HCT116 (cell line): ENCODE results near the gene ARF5. TPM values are rescaled to one million over a fixed set of nuclear protein-coding genes. Genes with fewer than 3 reads are reported as not detected.

Experiments used
- ATAC-seq: fragments of 200-7000 bp; cut with Tn5 transposase; 2 replicates; pipeline ENCODE4 v1.9.1; 2020; ENCODE audit warnings: mild to moderate bottlenecking, moderate library complexity
- BruUV-seq: library from RNA; stranded (reverse); fragments of 400-500 nt; replicated peaks from 2 replicates; lab custom pipeline; 2021; lab: Mats Ljungman, UMichigan
- CTCF ChIA-PET: fragments of 300-600 bp; sonication (Branson Sonifier 250); formaldehyde crosslinking; loops from one replicate; lab custom pipeline; 2021; ENCODE audit warnings: antibody characterized with exemption; lab: Charles Lee
- POLR2A ChIA-PET: fragments of 300-600, 350-600 bp; sonication (Branson Sonifier 250); formaldehyde crosslinking; loops from one replicate; lab custom pipeline; 2021; ENCODE audit warnings: antibody characterized with exemption; lab: Charles Lee
- RAD21 ChIA-PET, 2 experiments: fragments of 300-600 bp; sonication (Branson Sonifier 250); formaldehyde crosslinking; loops; one replicate each; lab custom pipeline; 2023; ENCODE audit warnings: low total read pairs in 2 of 2; ENCODE audit not compliant: uncharacterized antibody in 2 of 2, unreplicated experiment in 2 of 2, low non-redundant PET in 1 of 2; lab: Charles Lee
- DNase-seq: peaks from one replicate; pipeline ENCODE4 v3.0.0-alpha.2; 2010; ENCODE audit warnings: low read depth, low spot score
- H2AFZ ChIP-seq: fragments of 200-600 bp; shearing (Covaris generic), sonication (generic); 2 replicates; pipeline ENCODE4 v1.6.1; 2017; ENCODE audit warnings: low read depth, mixed run types, mixed read lengths, antibody characterized with exemption, low read length; ENCODE audit not compliant: poor library complexity, severe bottlenecking
- H3K27ac ChIP-seq: 2 replicates; pipeline ENCODE4 v1.5.1; 2012; ENCODE audit warnings: low read depth, low read length
- H3K27me3 ChIP-seq: fragments of 200-600 bp; sonication (generic); 2 replicates; pipeline ENCODE4 v1.6.1; 2016; ENCODE audit warnings: mixed run types, low read length, mixed read lengths; ENCODE audit not compliant: insufficient read depth
- H3K36me3 ChIP-seq, 2 experiments: fragments of 200-500 bp in 1 of 2; fragments of 200-600 bp in 1 of 2; sonication (Bioruptor generic) in 1 of 2; sonication (generic) in 1 of 2; 2 replicates each; pipeline versions ENCODE4 v1.5.1 to v1.6.1; 2014 to 2016; ENCODE audit warnings: low read length in 2 of 2, inconsistent platforms in 1 of 2, mixed read lengths in 1 of 2, mixed run types in 1 of 2; ENCODE audit not compliant: insufficient read depth in 2 of 2, control insufficient read depth in 1 of 2
- H3K4me1 ChIP-seq, 2 experiments: fragments of 200-600 bp in 1 of 2; sonication (generic) in 1 of 2; 2 replicates each; pipeline versions ENCODE4 v1.5.1 to v1.6.1; 2012 to 2017; ENCODE audit warnings: low read length in 2 of 2, inconsistent platforms in 1 of 2, mild to moderate bottlenecking in 1 of 2, mixed read lengths in 1 of 2, mixed run types in 1 of 2, moderate library complexity in 1 of 2; ENCODE audit not compliant: insufficient read depth in 2 of 2, control insufficient read depth in 1 of 2
- H3K4me2 ChIP-seq: fragments of 200-600 bp; sonication (generic); 2 replicates; pipeline ENCODE4 v1.6.1; 2017; ENCODE audit warnings: mixed run types, low read length, mixed read lengths
- H3K4me3 ChIP-seq, 2 experiments: fragments of 200-600 bp in 1 of 2; sonication (generic) in 1 of 2; replicated peaks in 1 of 2; 2 replicates each; pipeline ENCODE4 v1.5.1; 2011 to 2016; ENCODE audit warnings: low read length in 2 of 2, control low read depth in 1 of 2, low read depth in 1 of 2, mild to moderate bottlenecking in 1 of 2, mixed read lengths in 1 of 2, mixed run types in 1 of 2
- H3K79me2 ChIP-seq: fragments of 200-600 bp; sonication (generic); 2 replicates; pipeline ENCODE4 v1.6.1; 2017; ENCODE audit warnings: mild to moderate bottlenecking, mixed run types, low read length, moderate library complexity, mixed read lengths; ENCODE audit not compliant: insufficient read depth
- H3K9ac ChIP-seq: fragments of 200-600 bp; sonication (generic); 2 replicates; pipeline ENCODE4 v1.6.1; 2016; ENCODE audit warnings: low read length, mixed read lengths
- H3K9me2 ChIP-seq: fragments of 200-600 bp; sonication (generic), shearing (Covaris generic); 2 replicates; pipeline ENCODE4 v1.6.1; 2017; ENCODE audit warnings: mixed run types, mild to moderate bottlenecking, moderate library complexity; ENCODE audit not compliant: insufficient read depth
- H3K9me3 ChIP-seq, 2 experiments: fragments of 200-500 bp in 1 of 2; fragments of 200-600 bp in 1 of 2; sonication (Bioruptor generic) in 1 of 2; sonication (generic) in 1 of 2; 2 replicates each; pipeline ENCODE4 v1.6.1; 2014 to 2017; ENCODE audit warnings: low read length in 2 of 2, mixed read lengths in 2 of 2, inconsistent platforms in 1 of 2, low read depth in 1 of 2, mild to moderate bottlenecking in 1 of 2, mixed run types in 1 of 2, moderate library complexity in 1 of 2; ENCODE audit not compliant: control insufficient read depth in 1 of 2, insufficient read depth in 1 of 2
- H4K20me1 ChIP-seq: fragments of 200-600 bp; sonication (generic), shearing (Covaris generic); 2 replicates; pipeline ENCODE4 v1.6.1; 2017; ENCODE audit warnings: mixed run types, mild to moderate bottlenecking, moderate library complexity; ENCODE audit not compliant: insufficient read depth
- CBX3 ChIP-seq: IDR thresholded peaks from 2 replicates; pipeline ENCODE4 v1.6.1; 2012; ENCODE audit warnings: low read depth
- CEBPB ChIP-seq: IDR thresholded peaks from 2 replicates; pipeline ENCODE4 v1.6.1; 2012; ENCODE audit warnings: low read depth
- EGR1 ChIP-seq: IDR thresholded peaks from 2 replicates; pipeline ENCODE4 v1.6.1; 2012; ENCODE audit warnings: low read depth
- EZH2 ChIP-seq: fragments of 200-600 bp; sonication (generic); IDR thresholded peaks from 2 replicates; pipeline ENCODE4 v1.6.1; 2017; ENCODE audit warnings: antibody characterized with exemption, mixed run types
- JUND ChIP-seq: IDR thresholded peaks from 2 replicates; pipeline ENCODE4 v1.6.1; 2012
- POLR2A ChIP-seq: IDR thresholded peaks from 2 replicates; pipeline ENCODE4 v1.7.0; 2011; ENCODE audit warnings: borderline replicate concordance; ENCODE audit not compliant: insufficient read depth, insufficient read length; ENCODE audit errors: extremely low read depth
- POLR2AphosphoS5 ChIP-seq: IDR thresholded peaks from 2 replicates; pipeline ENCODE4 v1.6.1; 2011; ENCODE audit warnings: mild to moderate bottlenecking, low read depth, low read length, moderate library complexity
- RAD21 ChIP-seq: IDR thresholded peaks from 2 replicates; pipeline ENCODE4 v1.6.1; 2012; ENCODE audit warnings: low read depth, mild to moderate bottlenecking
- SIN3A ChIP-seq: IDR thresholded peaks from 2 replicates; pipeline ENCODE4 v1.6.1; 2012; ENCODE audit warnings: low read depth
- SRF ChIP-seq: IDR thresholded peaks from 2 replicates; pipeline ENCODE4 v1.6.1; 2012; ENCODE audit warnings: low read depth
- TCF7L2 ChIP-seq: IDR thresholded peaks from 2 replicates; pipeline ENCODE4 v1.7.0; 2011; ENCODE audit warnings: borderline replicate concordance, inconsistent platforms; ENCODE audit not compliant: insufficient read depth, insufficient read length; ENCODE audit errors: extremely low read depth
- ZFX ChIP-seq: fragments of 450-650 bp; IDR thresholded peaks from 2 replicates; pipeline ENCODE4 v1.6.1; 2017
- ZNF274 ChIP-seq: fragments of 200-500 bp; sonication (Bioruptor generic); IDR thresholded peaks from 2 replicates; pipeline ENCODE4 v1.6.1; 2014; ENCODE audit warnings: mild to moderate bottlenecking, low read depth, low read length, inconsistent platforms
- intact Hi-C: fragments of 100-400 bp; cut with micrococcal nuclease; formaldehyde crosslinking; loops from 2 replicates; pipeline ENCODE4 v1.10.0; 2022
- total RNA-seq: library from RNA; stranded (reverse); gene quantifications from one replicate; pipeline ENCODE4 v1.2.1, GENCODE V29; 2021; ENCODE audit not compliant: unreplicated experiment
- TF ChIP-seq, protein P1 (sequence below): IDR thresholded peaks from 2 replicates; pipeline ENCODE4 v1.6.1; 2012
- TF ChIP-seq, protein P2 (sequence below), 3 experiments: fragments of 200-600 bp in 1 of 3; sonication (generic) in 1 of 3; IDR thresholded peaks in 2 of 3; conservative IDR thresholded peaks in 1 of 3; 2 replicates each; pipeline ENCODE4 v1.5.1; 2012 to 2017; ENCODE audit warnings: low read depth in 2 of 3, low read length in 2 of 3, antibody characterized with exemption in 1 of 3, borderline replicate concordance in 1 of 3, control low read depth in 1 of 3, mild to moderate bottlenecking in 1 of 3, mixed read lengths in 1 of 3, mixed run types in 1 of 3, moderate library complexity in 1 of 3; ENCODE audit not compliant: insufficient read depth in 1 of 3
- TF ChIP-seq, protein P3 (sequence below): IDR thresholded peaks from 2 replicates; pipeline ENCODE4 v1.6.1; 2012; ENCODE audit warnings: low read depth

The ARF5 gene
- total RNA-seq, 1 experiment from 2014 or later = 204 TPM

DNA sequence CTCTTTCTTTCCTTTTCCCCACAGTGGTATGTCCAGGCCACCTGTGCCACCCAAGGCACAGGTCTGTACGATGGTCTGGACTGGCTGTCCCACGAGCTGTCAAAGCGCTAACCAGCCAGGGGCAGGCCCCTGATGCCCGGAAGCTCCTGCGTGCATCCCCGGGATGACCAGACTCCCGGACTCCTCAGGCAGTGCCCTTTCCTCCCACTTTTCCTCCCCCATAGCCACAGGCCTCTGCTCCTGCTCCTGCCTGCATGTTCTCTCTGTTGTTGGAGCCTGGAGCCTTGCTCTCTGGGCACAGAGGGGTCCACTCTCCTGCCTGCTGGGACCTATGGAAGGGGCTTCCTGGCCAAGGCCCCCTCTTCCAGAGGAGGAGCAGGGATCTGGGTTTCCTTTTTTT, 3.0 kb downstream of the ARF5 start:
- H3K27ac ChIP-seq = no peak overlapping the region
- no peak overlapping the region for H3K4me2 ChIP-seq
- CTCF ChIA-PET = no interaction called here
- TF ChIP-seq SIN3A (no peak), EGR1 (no peak), POLR2A (no peak), CEBPB (no peak), POLR2AphosphoS5 (no peak), JUND (no peak), SRF (no peak), EZH2 (no peak), ZNF274 (no peak), RAD21 (no peak), CBX3 (no peak), TCF7L2 (no peak), ZFX (no peak)
- TF ChIP-seq, protein P1, sequence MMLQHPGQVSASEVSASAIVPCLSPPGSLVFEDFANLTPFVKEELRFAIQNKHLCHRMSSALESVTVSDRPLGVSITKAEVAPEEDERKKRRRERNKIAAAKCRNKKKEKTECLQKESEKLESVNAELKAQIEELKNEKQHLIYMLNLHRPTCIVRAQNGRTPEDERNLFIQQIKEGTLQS = no peak
- TF ChIP-seq, protein P2, sequence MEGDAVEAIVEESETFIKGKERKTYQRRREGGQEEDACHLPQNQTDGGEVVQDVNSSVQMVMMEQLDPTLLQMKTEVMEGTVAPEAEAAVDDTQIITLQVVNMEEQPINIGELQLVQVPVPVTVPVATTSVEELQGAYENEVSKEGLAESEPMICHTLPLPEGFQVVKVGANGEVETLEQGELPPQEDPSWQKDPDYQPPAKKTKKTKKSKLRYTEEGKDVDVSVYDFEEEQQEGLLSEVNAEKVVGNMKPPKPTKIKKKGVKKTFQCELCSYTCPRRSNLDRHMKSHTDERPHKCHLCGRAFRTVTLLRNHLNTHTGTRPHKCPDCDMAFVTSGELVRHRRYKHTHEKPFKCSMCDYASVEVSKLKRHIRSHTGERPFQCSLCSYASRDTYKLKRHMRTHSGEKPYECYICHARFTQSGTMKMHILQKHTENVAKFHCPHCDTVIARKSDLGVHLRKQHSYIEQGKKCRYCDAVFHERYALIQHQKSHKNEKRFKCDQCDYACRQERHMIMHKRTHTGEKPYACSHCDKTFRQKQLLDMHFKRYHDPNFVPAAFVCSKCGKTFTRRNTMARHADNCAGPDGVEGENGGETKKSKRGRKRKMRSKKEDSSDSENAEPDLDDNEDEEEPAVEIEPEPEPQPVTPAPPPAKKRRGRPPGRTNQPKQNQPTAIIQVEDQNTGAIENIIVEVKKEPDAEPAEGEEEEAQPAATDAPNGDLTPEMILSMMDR (IDR thresholded peaks at IDR 0.05 in 2 of 3, conservative IDR thresholded peaks at IDR 0.05 in 1 of 3; ENCODE audit: borderline replicate concordance in 1 of 3, insufficient read depth in 1 of 3, low read depth in 2 of 3, low read length in 2 of 3) = no peak
- TF ChIP-seq, protein P3, sequence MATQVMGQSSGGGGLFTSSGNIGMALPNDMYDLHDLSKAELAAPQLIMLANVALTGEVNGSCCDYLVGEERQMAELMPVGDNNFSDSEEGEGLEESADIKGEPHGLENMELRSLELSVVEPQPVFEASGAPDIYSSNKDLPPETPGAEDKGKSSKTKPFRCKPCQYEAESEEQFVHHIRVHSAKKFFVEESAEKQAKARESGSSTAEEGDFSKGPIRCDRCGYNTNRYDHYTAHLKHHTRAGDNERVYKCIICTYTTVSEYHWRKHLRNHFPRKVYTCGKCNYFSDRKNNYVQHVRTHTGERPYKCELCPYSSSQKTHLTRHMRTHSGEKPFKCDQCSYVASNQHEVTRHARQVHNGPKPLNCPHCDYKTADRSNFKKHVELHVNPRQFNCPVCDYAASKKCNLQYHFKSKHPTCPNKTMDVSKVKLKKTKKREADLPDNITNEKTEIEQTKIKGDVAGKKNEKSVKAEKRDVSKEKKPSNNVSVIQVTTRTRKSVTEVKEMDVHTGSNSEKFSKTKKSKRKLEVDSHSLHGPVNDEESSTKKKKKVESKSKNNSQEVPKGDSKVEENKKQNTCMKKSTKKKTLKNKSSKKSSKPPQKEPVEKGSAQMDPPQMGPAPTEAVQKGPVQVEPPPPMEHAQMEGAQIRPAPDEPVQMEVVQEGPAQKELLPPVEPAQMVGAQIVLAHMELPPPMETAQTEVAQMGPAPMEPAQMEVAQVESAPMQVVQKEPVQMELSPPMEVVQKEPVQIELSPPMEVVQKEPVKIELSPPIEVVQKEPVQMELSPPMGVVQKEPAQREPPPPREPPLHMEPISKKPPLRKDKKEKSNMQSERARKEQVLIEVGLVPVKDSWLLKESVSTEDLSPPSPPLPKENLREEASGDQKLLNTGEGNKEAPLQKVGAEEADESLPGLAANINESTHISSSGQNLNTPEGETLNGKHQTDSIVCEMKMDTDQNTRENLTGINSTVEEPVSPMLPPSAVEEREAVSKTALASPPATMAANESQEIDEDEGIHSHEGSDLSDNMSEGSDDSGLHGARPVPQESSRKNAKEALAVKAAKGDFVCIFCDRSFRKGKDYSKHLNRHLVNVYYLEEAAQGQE = no peak
- H3K36me3 ChIP-seq = peaks cover 11 to 22% of the 10 kb centered on the region in 2 experiments; a peak in 3 of 4 replicates
- no peaks in the 10 kb centered on the region for H4K20me1 ChIP-seq
- H2AFZ ChIP-seq = no peak overlapping the region
- POLR2A ChIA-PET = no interaction called here
- H3K79me2 ChIP-seq = peaks cover 16% of the 10 kb centered on the region
- H3K27me3 ChIP-seq = no peaks in the 10 kb centered on the region
- no peaks in the 10 kb centered on the region for H3K9me3 ChIP-seq
- peaks cover 7 to 22% of the 10 kb centered on the region in 2 experiments; a peak in 3 of 4 replicates for H3K4me1 ChIP-seq
- intact Hi-C loops = no loop called here
- RAD21 ChIA-PET = no interaction called here
- ATAC-seq = no peak
- H3K4me3 ChIP-seq = no peak overlapping the region
- no TSS peak for BruUV-seq
- no peaks in the 10 kb centered on the region for H3K9me2 ChIP-seq
- H3K9ac ChIP-seq = no peak overlapping the region
- DNase-seq = no peak
